Measurements from ENCODE around the gene CAV2. TPM values are rescaled to one million over a fixed set of nuclear protein-coding genes. Genes with fewer than 3 reads are reported as not detected.

Gene CAV2, protein sequence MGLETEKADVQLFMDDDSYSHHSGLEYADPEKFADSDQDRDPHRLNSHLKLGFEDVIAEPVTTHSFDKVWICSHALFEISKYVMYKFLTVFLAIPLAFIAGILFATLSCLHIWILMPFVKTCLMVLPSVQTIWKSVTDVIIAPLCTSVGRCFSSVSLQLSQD
- total RNA-seq, result 100 to 1,000 TPM; 196 to 277 (median 244) TPM
- 100 to 1,000 TPM in 1 of 2 donors, 10 to 100 TPM in 1; 56.3 to 136 TPM for polyA plus RNA-seq
- long read RNA-seq, donor 1, transcript CAV2-214 (2 exons, 787 nt), result minor isoform, 8 of 380 reads
- long read RNA-seq, donor 1, transcript CAV2-201 (3 exons, 3,301 nt), result major isoform, 344 of 380 reads
- long read RNA-seq, donor 1, transcript CAV2-202 (2 exons, 776 nt), result minor isoform, 14 of 380 reads
- long read RNA-seq, donor 1, partial matches to known transcripts, result 0 of 380 reads
- long read RNA-seq, donor 1, other reads (novel, unspliced or antisense), result 12 of 380 reads
- long read RNA-seq, donor 2, transcript CAV2-201 (3 exons, 3,301 nt), result major isoform, 401 of 461 reads
- long read RNA-seq, donor 2, transcript CAV2-214 (2 exons, 787 nt), result minor isoform, 23 of 461 reads
- long read RNA-seq, donor 2, transcript CAV2-202 (2 exons, 776 nt), result minor isoform, 15 of 461 reads
- long read RNA-seq, donor 2, partial matches to known transcripts, result 1 of 461 reads
- long read RNA-seq, donor 2, other reads (novel, unspliced or antisense), result 17 of 461 reads
- long read RNA-seq, donor 3, transcript CAV2-214 (2 exons, 787 nt), result minor isoform, 28 of 485 reads
- long read RNA-seq, donor 3, transcript CAV2-202 (2 exons, 776 nt), result minor isoform, 7 of 485 reads
- long read RNA-seq, donor 3, transcript CAV2-201 (3 exons, 3,301 nt), result major isoform, 424 of 485 reads
- long read RNA-seq, donor 3, partial matches to known transcripts, result 0 of 485 reads
- long read RNA-seq, donor 3, other reads (novel, unspliced or antisense), result 22 of 485 reads

DNA sequence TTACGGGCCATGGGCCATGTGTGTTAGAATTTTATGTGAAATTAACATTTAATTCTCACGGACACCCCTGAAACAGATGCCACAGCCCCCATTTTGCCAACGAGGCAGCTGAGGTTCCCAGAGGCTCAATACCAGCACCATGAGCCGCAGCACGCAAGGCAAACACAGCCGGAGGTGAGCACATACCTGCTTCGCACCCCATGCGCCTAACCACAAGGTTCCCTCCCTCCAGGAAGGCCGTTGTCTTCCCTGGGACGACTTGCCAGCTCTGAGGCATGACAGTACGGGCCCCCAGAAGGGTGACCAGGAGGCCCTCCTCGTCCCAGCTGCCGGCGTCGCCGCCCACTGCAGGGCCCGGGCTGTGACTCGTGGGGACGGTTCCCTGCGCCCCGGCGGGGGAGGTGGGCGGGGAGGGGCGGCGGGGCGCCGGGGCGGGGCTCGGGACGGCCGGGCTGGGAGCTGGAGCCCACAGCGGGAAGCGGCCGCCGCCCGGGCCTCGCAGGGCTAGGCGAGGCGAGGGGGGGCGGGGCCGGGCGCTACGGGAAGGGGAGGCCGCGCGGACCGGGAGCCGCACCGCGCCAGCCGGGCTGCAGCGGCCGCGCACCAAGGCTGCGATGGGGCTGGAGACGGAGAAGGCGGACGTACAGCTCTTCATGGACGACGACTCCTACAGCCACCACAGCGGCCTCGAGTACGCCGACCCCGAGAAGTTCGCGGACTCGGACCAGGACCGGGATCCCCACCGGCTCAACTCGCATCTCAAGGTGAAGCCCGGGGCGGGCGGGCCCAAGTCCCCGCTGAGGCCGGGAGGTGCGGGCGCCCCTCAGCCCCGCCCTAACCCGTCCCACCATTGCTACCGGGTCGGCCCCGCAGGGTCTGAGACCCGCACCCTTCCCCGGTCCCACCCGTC, at the start of gene CAV2:
CAV2 (plus strand) TSS at position 571 of the 910 bp plus-strand sequence; CDS start at position 615, 44 bp downstream.
- peaks cover 0 to 52% (median 25%) of the 10 kb centered on the region in 9 donors for H3K4me1 ChIP-seq
- ATAC-seq, result peak; percentile 76 to 94 (median 88)
- TF ChIP-seq, protein P1, sequence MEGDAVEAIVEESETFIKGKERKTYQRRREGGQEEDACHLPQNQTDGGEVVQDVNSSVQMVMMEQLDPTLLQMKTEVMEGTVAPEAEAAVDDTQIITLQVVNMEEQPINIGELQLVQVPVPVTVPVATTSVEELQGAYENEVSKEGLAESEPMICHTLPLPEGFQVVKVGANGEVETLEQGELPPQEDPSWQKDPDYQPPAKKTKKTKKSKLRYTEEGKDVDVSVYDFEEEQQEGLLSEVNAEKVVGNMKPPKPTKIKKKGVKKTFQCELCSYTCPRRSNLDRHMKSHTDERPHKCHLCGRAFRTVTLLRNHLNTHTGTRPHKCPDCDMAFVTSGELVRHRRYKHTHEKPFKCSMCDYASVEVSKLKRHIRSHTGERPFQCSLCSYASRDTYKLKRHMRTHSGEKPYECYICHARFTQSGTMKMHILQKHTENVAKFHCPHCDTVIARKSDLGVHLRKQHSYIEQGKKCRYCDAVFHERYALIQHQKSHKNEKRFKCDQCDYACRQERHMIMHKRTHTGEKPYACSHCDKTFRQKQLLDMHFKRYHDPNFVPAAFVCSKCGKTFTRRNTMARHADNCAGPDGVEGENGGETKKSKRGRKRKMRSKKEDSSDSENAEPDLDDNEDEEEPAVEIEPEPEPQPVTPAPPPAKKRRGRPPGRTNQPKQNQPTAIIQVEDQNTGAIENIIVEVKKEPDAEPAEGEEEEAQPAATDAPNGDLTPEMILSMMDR (IDR thresholded peaks at IDR 0.05), result no peak
- peak within 1 kb of the TSS; percentile 92 to 100 (median 99) for H3K27ac ChIP-seq
- peak; percentile 82 to 85 for DNase-seq
- WGBS, 2 donors, result 3% methylated on average over 79 to 86 of the region's 86 CpGs
- peaks cover 0 to 6% (median 0%) of the 10 kb centered on the region in 11 donors for H3K9me3 ChIP-seq
- H3K36me3 ChIP-seq, result peaks cover 0 to 9% (median 0%) of the 10 kb centered on the region in 9 donors
- intact Hi-C loops (cut with DNase I), result loop anchor here in 8 of 10 donors (2.0 to 10.0 kb wide), 9 partner anchors 25 to 147 kb away; partner anchors contain the start of gene CAV1 (in 4 of the 8)
- peak within 1 kb of the TSS; percentile 66 to 96 (median 84) for H3K4me3 ChIP-seq
- peaks cover 0 to 32% (median 0%) of the 10 kb centered on the region in 7 donors for H3K27me3 ChIP-seq

GRCh38 chr7:116449950-116450349, 49.6 kb upstream of the CAV2 start:
- Histone ChIP-seq H3K27ac (peak overlapping the region in 9 of 10 donors; percentile 15 to 71 (median 30)), H3K36me3 (no peaks in the 10 kb centered on the region), H3K9me3 (no peaks in the 10 kb centered on the region), H3K27me3 (no peaks in the 10 kb centered on the region), H3K4me1 (peaks cover 0 to 42% (median 10%) of the 10 kb centered on the region in 9 donors), H3K4me3 (no peak overlapping the region)
- 21 to 36% methylated on average over 4 of the region's 4 CpGs for WGBS, 2 donors
- ATAC-seq (peak; percentile 64 to 90 (median 82)), DNase-seq (peak in 1 of 2 donors; percentile 48)
- intact Hi-C loops (cut with DNase I), result loop anchor here in 6 of 10 donors (5.0 to 10.0 kb wide), 8 partner anchors 45 to 185 kb away; partner anchors contain the start of gene CAV2 (in 5 of the 6)
- TF ChIP-seq, protein P1 (IDR thresholded peaks at IDR 0.05), result no peak

DNA sequence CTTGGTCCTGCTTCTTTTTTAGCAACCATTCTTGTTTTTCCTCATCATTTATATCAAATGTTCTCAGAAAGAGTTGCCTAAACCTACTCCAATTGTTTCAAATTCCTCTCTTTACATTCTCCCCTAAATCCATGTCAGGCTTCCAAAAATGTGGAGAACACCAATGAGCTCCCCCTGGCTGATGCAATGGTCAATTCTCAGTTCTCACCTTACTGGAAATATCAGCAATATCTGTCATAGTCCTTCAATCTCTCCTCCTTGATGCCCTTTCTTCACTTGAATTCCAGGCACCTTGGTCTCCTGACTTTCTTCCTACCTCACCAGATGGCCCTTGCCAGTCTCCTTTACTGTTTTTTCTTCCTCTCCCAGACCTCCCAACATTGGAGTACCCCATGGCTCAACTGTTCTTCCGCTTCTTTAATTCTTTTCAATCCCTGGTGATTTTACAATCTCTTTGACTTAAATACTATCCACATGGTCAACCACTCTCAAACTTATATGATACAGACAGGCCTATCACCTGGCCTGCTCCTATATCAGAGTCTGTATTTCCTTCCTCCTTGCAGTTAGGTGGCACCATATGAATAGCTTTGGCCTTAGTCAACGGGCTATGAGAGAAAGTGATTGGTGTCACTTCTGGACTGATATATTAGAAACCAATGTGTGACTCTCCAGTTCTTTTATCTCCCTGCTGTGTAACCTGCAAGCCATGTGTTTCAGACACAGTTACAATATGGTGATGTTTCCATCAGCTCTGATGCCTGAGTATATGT, 47.4 kb upstream of the CAV2 start:
- no peak overlapping the region for H3K27ac ChIP-seq
- 95 to 97% methylated on average over 2 of the region's 2 CpGs for WGBS, 2 donors

More for the DNA sequence above, 47.4 kb upstream of the CAV2 start:
- intact Hi-C loops (cut with DNase I), result loop anchor here in 1 of 10 donors (5.0 kb wide), 1 partner anchor 45 kb away; the partner anchor contains the start of gene CAV2
- TF ChIP-seq, protein P1 (IDR thresholded peaks at IDR 0.05), result peak in 2 of 9 donors; percentile 18 to 31
- DNase-seq (no peak), ATAC-seq (no peak)
- peaks cover 0 to 31% (median 7%) of the 10 kb centered on the region in 9 donors for H3K4me1 ChIP-seq
- H3K4me3 ChIP-seq, result no peak overlapping the region
- no peaks in the 10 kb centered on the region for H3K36me3 ChIP-seq
- H3K9me3 ChIP-seq, result no peaks in the 10 kb centered on the region
- no peaks in the 10 kb centered on the region for H3K27me3 ChIP-seq

All from heart right ventricle (tissue), 16 donors.